ENCODE data around the gene SLC7A9.
"Not testable (repeated sequence)": the region's sequence is repeated elsewhere in the genome, so short reads cannot be mapped to it uniquely, and the experiment has no call there.

Gene SLC7A9

GRCh38 chr19:32869369-32869965 is at the start of gene SLC7A9:
SLC7A9 (minus strand) TSS chr19:32869767; CDS start chr19:32868534, 1,233 bp downstream.
- no peak for DNase-seq (ENCODE audit: low spot score)

DNA sequence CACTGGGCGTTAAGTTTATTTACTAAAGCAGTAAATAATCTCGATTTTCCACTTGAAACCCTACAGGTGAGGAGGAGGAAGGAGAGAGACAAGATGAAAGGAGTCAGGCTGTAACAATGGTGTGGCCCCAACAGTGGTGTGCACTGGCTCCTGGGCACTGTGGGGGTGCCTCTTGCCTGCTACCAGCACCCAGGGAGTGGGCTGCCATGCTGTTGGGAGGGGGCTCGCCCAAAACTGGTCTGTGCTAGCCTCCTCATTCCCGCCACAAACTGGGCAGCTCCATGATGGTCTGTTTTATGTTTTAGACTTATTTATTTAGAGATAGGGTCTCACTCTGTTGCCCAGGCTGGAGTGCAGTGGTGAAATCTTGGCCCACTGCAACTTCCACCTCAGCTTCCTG is 49.8 kb upstream of the SLC7A9 start:
- no peak for DNase-seq (ENCODE audit: low spot score)

DNA sequence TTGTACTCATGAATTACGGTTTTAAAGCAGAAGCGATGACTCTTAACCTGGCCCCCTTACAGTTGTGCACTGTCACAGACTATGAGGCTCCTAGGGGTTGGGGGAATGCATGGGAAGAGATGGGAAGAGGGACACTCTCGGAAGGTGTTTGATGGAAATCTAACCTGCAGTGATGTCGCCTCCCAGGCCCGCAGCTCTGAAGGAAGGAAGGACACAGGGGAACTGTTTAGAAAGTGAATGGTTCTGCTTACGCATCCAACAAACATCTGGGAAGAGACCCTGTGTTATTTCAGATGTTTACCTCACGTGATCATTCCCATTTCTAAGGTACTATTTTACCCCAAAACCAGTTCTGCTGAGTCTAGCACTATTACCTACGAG is 48.0 kb upstream of the SLC7A9 start:
- no peak for DNase-seq (ENCODE audit: low spot score)

GRCh38 chr19:32916969-32917615 is 47.5 kb upstream of the SLC7A9 start:
- no peak for DNase-seq (ENCODE audit: low spot score)

DNA sequence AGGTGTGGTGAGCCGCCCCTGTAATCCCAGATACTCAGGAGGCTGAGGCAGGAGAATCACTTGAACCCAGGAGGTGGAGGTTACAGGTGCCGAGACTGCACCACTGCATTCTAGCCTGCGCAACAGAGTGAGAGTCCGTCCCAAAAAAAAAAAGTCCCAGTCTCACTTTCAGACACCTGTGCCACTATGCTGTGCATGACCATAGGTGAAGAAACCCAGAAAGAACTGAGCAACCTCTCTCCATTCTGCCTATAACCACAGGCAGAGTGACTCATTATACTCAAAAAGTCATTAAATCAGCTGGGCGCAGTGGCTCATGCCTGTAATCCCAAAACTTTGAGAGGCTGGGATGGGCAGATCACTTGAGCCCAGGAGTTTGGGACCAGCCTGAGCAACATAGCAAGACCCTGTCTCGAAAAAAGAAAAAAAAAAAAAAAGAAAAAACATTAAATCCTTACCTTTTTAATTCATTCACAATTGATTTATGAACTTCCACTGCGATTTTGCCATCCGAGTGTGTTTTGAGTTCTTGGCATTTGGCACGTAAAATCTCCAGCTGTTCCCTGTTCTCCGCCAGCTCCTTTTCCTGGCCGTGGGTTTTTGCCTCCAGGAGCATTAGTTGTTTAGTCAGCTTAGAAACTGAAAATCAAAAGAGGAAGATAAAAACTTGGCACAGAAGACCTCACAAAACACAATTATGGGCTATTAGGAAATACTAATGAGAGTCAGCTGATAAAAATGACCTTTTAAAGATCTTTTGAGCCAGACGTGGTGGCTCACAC is 45.5 kb upstream of the SLC7A9 start:
- no peak for DNase-seq (ENCODE audit: low spot score)

DNA sequence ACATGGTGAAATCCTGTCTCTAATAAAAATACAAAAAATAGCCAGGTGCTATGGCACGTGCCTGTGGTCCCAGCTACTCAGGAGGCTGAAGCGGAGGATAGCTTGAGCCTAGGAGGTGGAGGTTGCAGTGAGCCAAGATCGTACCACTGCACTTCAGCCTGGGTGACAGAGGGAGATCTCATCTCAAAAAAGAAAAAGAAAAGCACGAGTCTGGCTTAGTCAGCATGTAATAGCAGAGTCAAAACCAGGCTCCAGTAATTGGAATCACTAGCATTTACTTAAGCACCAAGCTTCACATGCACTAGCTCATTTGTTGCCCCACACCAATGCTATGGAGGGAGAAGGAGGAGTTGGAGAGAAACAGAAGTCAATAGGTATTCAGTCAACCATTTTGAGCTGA is 41.9 kb upstream of the SLC7A9 start:
- DNase-seq (ENCODE audit: low spot score) = no peak

GRCh38 chr19:32910874-32911273 is 41.3 kb upstream of the SLC7A9 start:
- no peak for DNase-seq (ENCODE audit: low spot score)

DNA sequence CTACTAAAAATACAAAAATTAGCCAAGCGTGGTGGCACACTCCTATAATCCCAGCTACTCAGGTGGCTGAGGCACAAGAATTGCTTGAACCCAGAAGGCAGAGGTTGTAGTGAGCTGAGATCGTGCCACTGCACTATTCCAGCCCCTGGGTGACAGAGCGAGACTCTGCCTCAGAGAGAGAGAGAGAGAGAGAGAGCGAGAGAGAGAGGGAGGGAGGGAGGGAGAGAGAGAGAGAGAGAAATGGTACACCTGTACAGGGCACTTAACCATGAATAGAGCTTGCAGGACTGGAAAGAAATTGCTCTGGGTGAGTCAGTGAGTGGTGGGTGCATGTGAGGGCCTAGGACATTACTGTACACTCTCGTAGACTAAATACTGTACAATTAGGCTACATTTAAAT is 40.5 kb upstream of the SLC7A9 start:
- no peak for DNase-seq (ENCODE audit: low spot score)

DNA sequence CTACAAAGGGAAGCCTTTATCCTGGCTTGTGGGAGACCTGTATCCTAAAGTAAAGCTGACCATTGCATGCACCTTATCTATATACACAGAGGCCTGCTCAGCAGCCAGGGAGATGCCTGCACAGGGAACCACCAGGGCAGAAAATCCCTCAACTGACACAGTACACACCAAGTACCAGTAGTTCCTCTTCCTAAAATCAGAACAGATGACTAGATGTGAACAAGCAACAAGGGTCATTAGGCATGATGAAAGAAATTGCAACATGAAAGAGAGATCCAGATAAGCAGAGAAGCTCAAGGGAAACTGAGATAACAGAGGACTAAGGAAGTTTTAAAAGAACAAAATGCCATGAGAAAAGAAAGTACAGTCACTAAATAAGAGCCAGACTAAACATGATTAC is 39.7 kb upstream of the SLC7A9 start:
- no peak for DNase-seq (ENCODE audit: low spot score)

GRCh38 chr19:32908641-32909190 is 39.1 kb upstream of the SLC7A9 start:
- no peak for DNase-seq (ENCODE audit: low spot score)

DNA sequence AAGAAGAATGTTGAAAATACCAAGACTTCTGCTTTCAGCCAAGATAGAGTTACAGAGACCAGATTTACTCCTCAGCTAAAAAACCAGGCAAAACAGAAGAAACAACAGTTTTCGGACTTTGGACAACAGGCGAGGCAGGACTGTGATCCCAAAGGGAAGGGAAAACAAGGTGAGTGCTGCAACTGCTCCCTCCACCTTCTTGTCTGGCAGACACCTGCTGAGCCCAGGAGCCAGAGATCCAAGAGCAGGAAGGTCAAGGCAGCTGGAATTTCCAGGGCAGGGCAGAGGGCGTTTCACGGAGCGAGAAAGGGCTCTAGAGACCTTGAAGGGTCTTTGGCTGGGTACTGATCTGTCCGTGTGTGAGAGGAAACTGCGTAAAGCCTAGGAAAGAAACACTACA is 32.9 kb upstream of the SLC7A9 start:
- DNase-seq (ENCODE audit: low spot score) = no peak

GRCh38 chr19:32901504-32902161 is 32.1 kb upstream of the SLC7A9 start:
- no peak for DNase-seq (ENCODE audit: low spot score)

GRCh38 chr19:32896516-32897214 is 27.1 kb upstream of the SLC7A9 start:
- DNase-seq (ENCODE audit: low spot score) = no peak

DNA sequence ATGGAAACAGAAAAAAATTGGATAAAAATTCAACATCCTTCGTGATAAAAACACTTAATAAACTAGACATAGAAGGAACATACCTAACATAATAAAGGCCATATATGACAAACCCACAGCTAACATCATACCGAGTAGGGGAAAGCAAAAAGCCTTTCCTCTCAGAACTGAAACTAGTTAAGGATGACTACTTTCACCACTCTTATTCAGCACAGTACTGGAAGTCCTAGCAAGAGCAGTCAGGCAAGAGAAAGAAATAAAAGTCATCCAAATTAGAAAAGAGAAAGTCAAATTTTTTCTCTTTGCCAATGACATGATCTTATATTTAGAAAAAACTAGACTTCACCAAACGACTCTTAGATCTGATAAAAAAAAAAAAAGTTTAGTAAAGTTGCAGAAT is 25.8 kb upstream of the SLC7A9 start:
- no peak for DNase-seq (ENCODE audit: low spot score)

DNA sequence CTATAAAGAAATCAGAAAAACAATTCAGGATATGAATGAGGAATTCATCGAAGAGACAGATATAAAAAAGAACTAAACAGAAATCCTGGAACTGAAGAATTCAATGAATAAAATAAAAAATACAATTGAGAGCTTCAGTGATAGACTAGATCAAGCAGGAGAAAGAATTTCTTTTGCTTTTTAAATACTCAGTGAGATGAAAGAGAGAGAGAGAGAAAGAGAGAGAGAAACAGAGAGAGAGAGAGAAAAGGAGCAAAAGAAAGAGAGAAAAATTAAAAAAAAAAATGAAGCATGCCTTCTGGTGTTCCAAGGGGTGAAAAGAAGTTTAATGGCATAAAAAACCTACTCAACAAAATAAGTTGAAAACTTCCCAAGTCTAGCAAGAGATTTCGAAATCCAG is 22.0 kb upstream of the SLC7A9 start:
- DNase-seq (ENCODE audit: low spot score) = no peak

GRCh38 chr19:32890841-32891240 is 21.3 kb upstream of the SLC7A9 start:
- no peak for DNase-seq (ENCODE audit: low spot score)

DNA sequence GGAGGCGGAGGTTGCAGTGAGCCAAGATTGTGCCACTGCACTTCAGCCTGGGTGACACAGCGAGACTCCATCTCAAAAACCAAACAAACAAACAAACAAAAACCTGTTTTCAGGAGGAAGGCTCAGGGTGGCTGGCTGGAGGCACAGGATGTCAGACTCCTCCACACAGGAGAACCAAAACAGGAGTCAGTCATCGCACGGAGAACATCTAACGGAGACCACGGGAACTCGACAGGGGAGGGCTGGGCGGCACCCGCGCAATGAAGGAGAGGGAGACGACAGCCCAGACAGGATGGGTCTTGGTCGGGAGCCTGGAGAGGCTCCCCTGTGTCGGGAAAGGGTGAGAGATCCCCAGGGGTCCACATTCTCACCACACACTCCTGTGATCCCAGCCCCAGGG is 20.8 kb upstream of the SLC7A9 start:
- no peak for DNase-seq (ENCODE audit: low spot score)

DNA sequence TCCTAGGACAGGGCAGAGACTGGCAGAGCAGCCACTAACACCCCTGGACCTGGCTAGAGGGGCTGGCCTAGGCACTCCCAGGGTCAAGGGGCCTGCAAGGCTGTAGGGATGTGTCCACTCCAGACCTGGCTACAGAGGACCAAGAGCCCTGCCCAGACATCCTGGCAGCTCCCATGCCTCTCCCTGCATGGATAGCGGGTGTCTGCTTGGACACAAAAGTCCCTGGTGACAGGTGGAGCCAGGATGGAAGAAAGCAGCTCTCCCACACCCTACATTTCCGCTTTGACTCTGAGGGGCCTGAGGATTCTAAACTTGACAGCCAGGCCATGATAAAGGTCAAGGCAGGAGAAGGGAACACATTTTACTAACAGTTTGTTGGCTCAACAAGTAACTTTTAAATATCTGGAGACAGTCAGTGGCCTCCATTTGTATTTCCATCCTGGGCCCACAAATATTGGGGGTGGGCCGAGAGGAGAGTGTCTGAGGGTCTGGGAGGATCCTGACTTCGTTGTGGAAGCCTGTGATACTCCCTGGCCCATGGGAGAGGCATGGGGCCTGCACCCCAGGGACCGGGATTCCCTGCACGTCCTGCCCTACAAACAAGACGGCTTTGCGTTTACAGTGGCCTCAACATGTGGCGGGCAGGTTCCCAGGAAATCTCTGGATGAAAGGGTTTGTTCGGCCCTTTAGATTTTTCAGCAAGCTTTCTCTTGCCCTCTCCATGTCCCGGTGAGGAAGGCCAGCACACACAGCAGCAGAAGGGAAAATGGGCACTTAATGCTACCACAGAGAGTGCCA is 19.8 kb upstream of the SLC7A9 start:
- no peak for DNase-seq (ENCODE audit: low spot score)

DNA sequence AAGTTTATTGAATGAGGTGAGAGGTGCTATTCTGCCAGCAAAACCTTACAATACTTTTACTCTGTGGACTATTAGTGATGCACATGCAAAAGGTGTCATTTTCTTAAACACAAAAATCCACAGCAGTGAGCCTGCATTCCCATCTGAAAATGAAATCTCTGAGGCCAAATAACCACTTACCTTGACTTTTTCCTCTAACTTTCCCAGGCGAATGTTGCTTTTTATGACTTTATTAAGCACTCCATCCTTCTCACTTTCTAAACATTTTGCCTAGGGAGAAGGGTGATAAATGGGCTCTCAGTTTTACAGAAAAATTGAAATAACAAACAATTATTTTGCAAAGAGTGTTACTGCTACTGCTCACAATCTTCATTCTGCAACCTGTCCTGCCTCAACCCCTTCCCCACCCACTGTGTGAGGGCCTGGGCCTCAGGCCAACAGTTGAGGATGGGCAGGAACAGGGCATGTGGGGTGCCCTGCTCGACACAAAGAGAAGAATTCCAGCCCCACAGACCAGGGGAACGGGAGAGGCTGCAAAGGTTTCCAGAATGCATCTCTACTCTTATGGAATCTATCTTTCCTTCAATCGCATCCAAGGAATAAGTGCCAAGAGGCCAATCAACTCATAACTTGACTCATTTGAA is 18.1 kb upstream of the SLC7A9 start:
- DNase-seq (ENCODE audit: low spot score) = no peak

DNA sequence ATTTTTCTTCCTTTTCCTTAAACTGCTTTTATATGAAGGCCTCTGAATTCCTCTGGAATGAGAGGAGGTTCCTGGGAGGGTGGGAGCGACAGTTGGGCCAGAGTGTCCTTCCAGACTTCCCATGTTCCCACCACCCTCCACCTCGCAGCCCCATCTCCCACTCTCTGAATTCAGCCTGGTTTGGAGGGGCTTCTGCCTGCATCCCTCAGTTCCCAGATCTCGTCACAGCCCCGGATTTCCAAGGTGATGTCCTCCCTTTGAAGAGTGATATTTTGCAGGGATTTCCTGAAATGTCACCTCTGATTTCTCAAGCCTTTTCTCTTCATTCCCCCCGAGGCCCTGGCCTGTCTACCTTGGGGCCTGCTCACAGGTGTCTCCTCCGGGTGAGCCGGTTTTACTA is 16.7 kb upstream of the SLC7A9 start:
- no peak for DNase-seq (ENCODE audit: low spot score)

- DNase-seq (ENCODE audit: low spot score) = not testable (repeated sequence)
Observed at GRCh38 chr19:32885255-32885654, 15.7 kb upstream of the SLC7A9 start.
